Suprapubic skin (tissue), 4 donors: ENCODE measurements around the gene LUZP2. TPM values are rescaled to one million over a fixed set of nuclear protein-coding genes. Genes with fewer than 3 reads are reported as not detected.

Experiments used
- DNase-seq, 2 donors: peaks; one replicate each; pipeline ENCODE4 v3.0.0-alpha.2; 2019; ENCODE audit warnings: low spot score in 2 of 2
- H3K27ac ChIP-seq: fragments of 200-600 bp; sonication (generic); one replicate; pipeline ENCODE4 v1.5.1; 2019
- H3K27me3 ChIP-seq: fragments of 200-600 bp; sonication (generic); one replicate; pipeline ENCODE4 v1.5.1; 2019
- H3K36me3 ChIP-seq: fragments of 200-600 bp; sonication (generic); one replicate; pipeline ENCODE4 v1.5.1; 2019
- H3K4me1 ChIP-seq: fragments of 200-600 bp; sonication (generic); one replicate; pipeline ENCODE4 v1.5.1; 2019
- H3K4me3 ChIP-seq: fragments of 200-600 bp; sonication (generic); one replicate; pipeline ENCODE4 v1.5.1; 2019; ENCODE audit warnings: mild to moderate bottlenecking
- H3K9me3 ChIP-seq: fragments of 200-600 bp; sonication (generic); one replicate; pipeline ENCODE4 v1.5.1; 2019
- CTCF ChIP-seq, 2 donors: fragments of 200-600 bp in 1 of 2; fragments of 450-650 bp in 1 of 2; sonication (generic) in 1 of 2; IDR thresholded peaks; one replicate each; pipeline ENCODE4 v1.5.1; 2016 to 2019; ENCODE audit warnings: antibody characterized with exemption in 2 of 2, mild to moderate bottlenecking in 1 of 2, moderate library complexity in 1 of 2
- EP300 ChIP-seq: sonication (generic); formaldehyde crosslinking; IDR thresholded peaks from one replicate; pipeline ENCODE4 v1.6.1; 2017; ENCODE audit warnings: antibody characterized with exemption
- POLR2A ChIP-seq, 2 donors: fragments of 450-650 bp; IDR thresholded peaks; one replicate each; pipeline ENCODE4 v1.6.1; 2017; ENCODE audit warnings: antibody characterized with exemption in 2 of 2, mild to moderate bottlenecking in 2 of 2, moderate library complexity in 2 of 2
- POLR2AphosphoS5 ChIP-seq, 3 donors: sonication (generic); formaldehyde crosslinking; IDR thresholded peaks; one replicate each; pipeline ENCODE4 v1.6.1; 2017; ENCODE audit warnings: antibody characterized with exemption in 3 of 3
- WGBS: methylation state at CpG from one replicate; pipeline ENCODE4 v1.1.5; 2018; 5-methylcytosine and 5-hydroxymethylcytosine counted together
- total RNA-seq, 4 donors: library from RNA; depleted of rRNA; stranded (reverse); fragments of >200 nt; gene quantifications; one replicate each; pipeline ENCODE4 v1.1.0, GENCODE V29; 2016

The LUZP2 gene
- total RNA-seq, 4 donors from 2014 or later: 0.11 TPM; not detected in 3

- Histone ChIP-seq H3K36me3 (no peaks in the 10 kb centered on the region), H3K4me3 (no peak overlapping the region), H3K9me3 (no peaks in the 10 kb centered on the region), H3K4me1 (no peaks in the 10 kb centered on the region), H3K27me3 (no peaks in the 10 kb centered on the region), H3K27ac (no peak overlapping the region)
- DNase-seq: no peak
- TF ChIP-seq POLR2A (IDR thresholded peaks at IDR 0.05) (no peak), EP300 (no peak), POLR2AphosphoS5 (IDR thresholded peaks at IDR 0.05) (no peak), CTCF (IDR thresholded peaks at IDR 0.05) (no peak)
These were observed 541.3 kb downstream of the LUZP2 start for GRCh38 chr11:25038131-25038530.

DNA sequence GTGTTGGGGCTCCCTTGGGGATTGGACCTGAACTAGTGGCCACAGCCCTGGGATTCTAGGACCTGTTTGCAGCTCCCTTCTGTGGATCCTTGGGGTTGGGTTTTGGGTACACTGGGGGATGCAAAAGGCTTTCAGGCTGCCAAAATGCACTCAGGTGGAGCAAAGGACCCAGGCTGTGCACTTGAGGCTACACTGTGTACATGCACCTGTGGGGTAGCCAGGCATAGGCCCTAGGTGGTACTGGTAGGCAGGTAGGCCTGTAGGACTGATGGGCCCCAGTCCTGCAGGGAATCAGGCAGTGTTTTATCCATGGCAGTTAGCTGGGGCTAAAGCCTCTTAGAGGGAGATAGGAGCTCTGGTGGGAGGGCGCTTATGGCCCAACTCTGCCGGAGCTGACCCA, 542.3 kb downstream of the LUZP2 start:
- WGBS: 100% methylated on average over 1 of the region's 2 CpGs
- Histone ChIP-seq H3K9me3 (no peaks in the 10 kb centered on the region), H3K36me3 (no peaks in the 10 kb centered on the region)

DNA sequence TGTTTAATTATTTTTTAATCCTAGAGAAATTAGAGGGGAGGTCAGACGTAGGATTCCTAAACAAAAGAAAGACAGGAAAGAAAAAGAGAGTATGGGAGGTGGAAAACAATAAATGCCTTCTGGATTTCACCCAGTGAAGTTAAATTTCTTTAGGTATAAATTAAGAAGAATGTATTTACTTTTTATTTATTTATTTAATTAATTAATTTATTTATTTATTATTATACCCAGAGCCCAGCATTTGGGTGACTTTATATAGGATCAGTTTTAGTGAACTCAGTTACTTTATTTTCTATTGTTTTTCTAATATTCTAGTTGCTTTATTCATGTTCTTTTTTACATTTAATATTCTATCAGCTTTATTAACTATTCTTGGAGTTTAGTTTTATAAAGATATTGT, 551.8 kb downstream of the LUZP2 start:
- no peak overlapping the region for H3K27ac ChIP-seq
- H3K36me3 ChIP-seq: no peaks in the 10 kb centered on the region
- no peak for DNase-seq
- no peaks in the 10 kb centered on the region for H3K27me3 ChIP-seq
- no peak overlapping the region for H3K4me3 ChIP-seq
- WGBS: 87% methylated on average over 1 of the region's 1 CpG
- TF ChIP-seq CTCF (IDR thresholded peaks at IDR 0.05): no peak
- TF ChIP-seq POLR2AphosphoS5 (IDR thresholded peaks at IDR 0.05): no peak
- no peak for TF ChIP-seq POLR2A (IDR thresholded peaks at IDR 0.05)
- TF ChIP-seq EP300: no peak
- no peaks in the 10 kb centered on the region for H3K4me1 ChIP-seq
- H3K9me3 ChIP-seq: no peaks in the 10 kb centered on the region

More for the DNA sequence above, 542.3 kb downstream of the LUZP2 start:
- no peak for TF ChIP-seq POLR2AphosphoS5 (IDR thresholded peaks at IDR 0.05)
- TF ChIP-seq POLR2A (IDR thresholded peaks at IDR 0.05): no peak
- no peak for TF ChIP-seq CTCF (IDR thresholded peaks at IDR 0.05)
- TF ChIP-seq EP300: no peak
- H3K4me3 ChIP-seq: no peak overlapping the region
- no peak overlapping the region for H3K27ac ChIP-seq
- H3K4me1 ChIP-seq: no peaks in the 10 kb centered on the region
- no peaks in the 10 kb centered on the region for H3K27me3 ChIP-seq
- DNase-seq: no peak

DNA sequence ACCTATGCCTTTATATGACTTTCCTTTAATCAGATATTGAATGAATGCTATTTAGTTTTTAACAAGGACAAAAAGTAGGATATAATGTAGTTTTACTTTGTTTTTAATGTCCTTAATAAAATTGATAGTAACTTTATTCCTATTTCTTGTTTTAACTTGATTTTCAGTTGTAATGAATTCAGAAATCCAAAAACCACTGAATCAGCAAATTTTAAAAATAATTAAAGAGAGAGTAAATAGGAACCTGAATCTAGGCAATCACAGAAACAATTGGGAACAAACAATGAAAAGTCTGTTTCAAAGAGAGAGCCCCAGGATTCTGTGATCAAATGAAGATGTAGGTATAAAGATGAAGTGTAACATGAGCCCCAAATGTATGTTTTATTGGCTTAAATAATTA, 556.0 kb downstream of the LUZP2 start:
- H3K9me3 ChIP-seq: no peaks in the 10 kb centered on the region
- H3K36me3 ChIP-seq: no peaks in the 10 kb centered on the region

GRCh38 chr11:25057861-25058260, 561.0 kb downstream of the LUZP2 start:
- H3K9me3 ChIP-seq: no peaks in the 10 kb centered on the region
- TF ChIP-seq EP300: no peak
- DNase-seq: no peak
- H3K27ac ChIP-seq: no peak overlapping the region
- no peaks in the 10 kb centered on the region for H3K4me1 ChIP-seq
- no peak overlapping the region for H3K4me3 ChIP-seq
- H3K36me3 ChIP-seq: no peaks in the 10 kb centered on the region
- no peaks in the 10 kb centered on the region for H3K27me3 ChIP-seq

More for the DNA sequence above, 556.0 kb downstream of the LUZP2 start:
- H3K27ac ChIP-seq: no peak overlapping the region
- DNase-seq: no peak
- no peaks in the 10 kb centered on the region for H3K27me3 ChIP-seq
- TF ChIP-seq POLR2AphosphoS5 (IDR thresholded peaks at IDR 0.05): no peak
- no peak for TF ChIP-seq EP300
- TF ChIP-seq CTCF (IDR thresholded peaks at IDR 0.05): no peak
- TF ChIP-seq POLR2A (IDR thresholded peaks at IDR 0.05): no peak
- no peak overlapping the region for H3K4me3 ChIP-seq
- no peaks in the 10 kb centered on the region for H3K4me1 ChIP-seq

DNA sequence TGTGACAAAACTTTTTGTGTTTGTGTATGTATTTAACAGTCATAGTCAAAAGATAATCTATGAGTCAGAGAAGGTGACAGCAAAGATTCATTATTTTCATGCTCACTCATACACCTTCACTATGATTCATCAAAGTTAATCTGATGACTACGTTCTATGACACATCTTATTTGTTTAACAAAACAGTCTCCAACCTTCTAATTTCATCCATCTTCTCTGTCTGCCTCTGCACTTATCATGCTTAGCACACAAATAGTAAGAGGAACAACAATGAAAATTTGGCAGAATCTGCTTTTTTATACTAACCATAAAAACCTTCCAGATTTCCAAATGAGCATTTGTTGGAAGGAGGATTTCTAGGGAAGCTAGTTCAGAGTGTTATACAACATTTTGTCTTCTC, 568.9 kb downstream of the LUZP2 start:
- H3K27ac ChIP-seq: no peak overlapping the region
- no peaks in the 10 kb centered on the region for H3K36me3 ChIP-seq
- 33% methylated on average over 1 of the region's 1 CpG for WGBS
- no peaks in the 10 kb centered on the region for H3K27me3 ChIP-seq
- H3K4me1 ChIP-seq: peaks cover 3% of the 10 kb centered on the region
- H3K4me3 ChIP-seq: no peak overlapping the region
- TF ChIP-seq CTCF (IDR thresholded peaks at IDR 0.05) (no peak), EP300 (no peak), POLR2AphosphoS5 (IDR thresholded peaks at IDR 0.05) (no peak), POLR2A (IDR thresholded peaks at IDR 0.05) (no peak)
- H3K9me3 ChIP-seq: no peaks in the 10 kb centered on the region
- no peak for DNase-seq
